ENCODE data around the gene PPP1R16B. TPM values are rescaled to one million over a fixed set of nuclear protein-coding genes. Genes with fewer than 3 reads are reported as not detected.

The PPP1R16B gene
- 0.02 TPM in 1 of 2 replicates, not detected in the other for total RNA-seq (2014; rRNA removed; shearing (Covaris generic))
- not detected in 2 replicates for polyA plus RNA-seq (2014; cell fraction: nucleus; rRNA removed)

- DNase-seq (ENCODE audit: extremely low read depth, low read depth) = no peak
Measured at GRCh38 chr20:38805502-38805957, at the start of gene PPP1R16B. Gene PPP1R16B (plus strand): TSS chr20:38805697. CDS start chr20:38835926, 30,229 bp downstream.

DNA sequence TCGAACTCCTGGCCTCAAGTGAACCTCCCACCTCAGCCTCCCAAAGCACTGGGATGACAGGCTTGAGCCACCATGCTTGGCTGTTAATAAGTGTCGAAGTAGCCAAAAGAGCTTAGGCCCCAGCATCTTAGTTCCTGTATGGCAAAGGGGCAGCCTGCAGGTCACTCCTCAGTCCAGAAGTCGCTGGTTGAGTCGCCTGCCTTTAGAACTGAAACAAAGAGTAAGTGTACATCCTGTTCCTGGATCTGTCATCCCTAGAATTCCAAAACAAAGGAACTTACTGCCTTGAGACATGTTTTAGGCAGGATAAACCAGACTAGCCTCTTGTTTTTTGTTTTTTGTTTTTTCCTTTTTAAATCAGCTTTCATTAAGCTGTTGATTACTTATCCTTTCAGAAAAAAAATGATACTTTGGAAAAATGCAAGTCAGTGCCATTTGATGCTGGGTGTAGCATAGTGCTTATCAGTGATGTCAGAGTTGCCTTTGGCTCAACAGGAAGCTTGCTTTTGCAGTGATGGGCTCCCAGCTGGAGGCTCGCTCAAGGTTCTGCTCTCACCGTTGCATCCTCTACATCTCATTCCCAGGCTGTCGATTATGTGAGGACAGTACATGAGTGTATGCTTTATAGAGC, 48.2 kb upstream of the PPP1R16B start:
- DNase-seq (ENCODE audit: extremely low read depth, low read depth) = no peak

- DNase-seq (ENCODE audit: extremely low read depth, low read depth) = no peak
Measured at GRCh38 chr20:38759106-38759505, 46.4 kb upstream of the PPP1R16B start.

DNA sequence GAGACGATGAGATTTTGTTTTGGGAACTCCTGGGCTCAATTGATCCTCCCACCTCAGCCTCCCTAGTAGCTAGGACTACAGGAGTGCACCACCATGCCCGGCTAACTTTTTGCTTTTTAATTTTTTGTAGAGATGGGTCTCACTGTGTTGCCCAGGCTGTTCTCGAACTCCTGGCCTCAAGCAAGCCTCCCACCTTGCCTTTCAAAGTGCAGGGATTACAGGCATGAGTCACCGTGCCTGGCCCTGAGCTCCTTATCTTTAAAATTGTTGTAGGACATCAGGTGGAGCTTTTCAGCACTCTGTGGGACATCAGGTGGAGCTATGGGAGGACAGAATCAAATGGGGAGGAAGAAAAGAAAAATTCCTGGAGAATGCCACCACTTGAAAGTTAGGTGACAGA, 44.5 kb upstream of the PPP1R16B start:
- no peak for DNase-seq (ENCODE audit: extremely low read depth, low read depth)

DNA sequence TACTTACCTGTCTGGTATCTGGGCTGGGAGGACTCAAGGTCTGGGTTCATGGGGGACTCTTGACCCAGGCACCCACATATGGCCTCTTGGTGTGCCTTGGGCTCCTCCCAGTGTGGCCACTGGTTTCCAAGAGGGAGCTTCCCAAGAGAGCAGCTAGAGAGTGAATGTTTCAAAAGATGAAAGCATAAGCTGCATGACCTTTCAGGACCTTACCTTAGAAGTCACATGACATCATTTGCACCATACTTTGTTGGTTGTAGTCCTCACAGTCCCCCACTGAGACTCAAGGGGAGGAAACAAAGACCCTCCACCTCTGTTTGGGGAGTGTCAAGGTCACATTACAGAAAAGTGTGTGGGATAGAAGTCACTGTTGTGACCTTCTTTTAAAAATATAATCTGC, 43.3 kb upstream of the PPP1R16B start:
- DNase-seq (ENCODE audit: extremely low read depth, low read depth) = no peak

GRCh38 chr20:38763616-38764015, 41.9 kb upstream of the PPP1R16B start:
- no peak for DNase-seq (ENCODE audit: extremely low read depth, low read depth)

GRCh38 chr20:38764567-38765318, 40.8 kb upstream of the PPP1R16B start:
- DNase-seq (ENCODE audit: extremely low read depth, low read depth) = peak; percentile 51

GRCh38 chr20:38766071-38766470, 39.4 kb upstream of the PPP1R16B start:
- DNase-seq (ENCODE audit: extremely low read depth, low read depth) = no peak

GRCh38 chr20:38769376-38770295, 35.9 kb upstream of the PPP1R16B start:
- no peak for DNase-seq (ENCODE audit: extremely low read depth, low read depth)

DNA sequence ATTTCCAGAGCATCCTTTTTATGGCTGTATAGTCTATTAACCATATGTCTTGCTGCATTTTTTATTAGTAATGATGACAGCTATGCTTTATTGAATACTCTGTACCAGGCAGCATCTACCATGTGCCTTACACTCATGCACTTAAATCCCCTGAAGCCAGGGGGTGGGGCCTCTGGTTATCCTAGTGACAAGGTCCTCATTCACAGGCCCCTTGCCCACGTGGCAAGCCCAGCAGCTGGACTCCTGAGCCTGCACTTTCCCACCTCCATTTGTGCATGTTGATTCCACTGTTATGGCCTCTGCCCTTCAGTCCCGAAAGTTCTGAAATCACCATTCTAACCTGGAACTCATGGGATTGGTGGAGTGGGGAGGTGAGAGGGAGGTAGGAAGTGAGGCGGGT, 35.0 kb upstream of the PPP1R16B start:
- DNase-seq (ENCODE audit: extremely low read depth, low read depth) = no peak

GRCh38 chr20:38770970-38771369, 34.5 kb upstream of the PPP1R16B start:
- no peak for DNase-seq (ENCODE audit: extremely low read depth, low read depth)

- no peak for DNase-seq (ENCODE audit: extremely low read depth, low read depth)
Measured at GRCh38 chr20:38771621-38772020, 33.9 kb upstream of the PPP1R16B start.

GRCh38 chr20:38774167-38774566, 31.3 kb upstream of the PPP1R16B start:
- DNase-seq (ENCODE audit: extremely low read depth, low read depth) = no peak

DNA sequence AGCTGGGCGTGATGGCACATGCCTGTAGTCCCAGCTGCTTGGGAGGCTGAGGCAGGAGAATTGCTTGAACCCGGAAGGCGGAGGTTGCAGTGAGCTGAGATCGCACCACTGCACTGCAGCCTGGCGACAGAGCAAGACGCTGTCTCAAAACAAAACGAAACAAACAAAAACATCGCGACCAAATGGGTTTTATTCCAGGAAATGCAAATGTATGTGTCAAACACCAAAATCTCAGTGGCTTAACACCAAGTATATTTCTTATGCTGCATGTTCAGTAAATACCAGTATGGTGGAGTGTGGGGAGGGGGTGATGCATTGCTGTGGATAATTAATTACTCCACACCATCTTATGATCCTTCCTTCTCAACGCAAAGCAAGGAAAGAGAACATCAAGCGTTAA, 29.1 kb upstream of the PPP1R16B start:
- no peak for DNase-seq (ENCODE audit: extremely low read depth, low read depth)

DNA sequence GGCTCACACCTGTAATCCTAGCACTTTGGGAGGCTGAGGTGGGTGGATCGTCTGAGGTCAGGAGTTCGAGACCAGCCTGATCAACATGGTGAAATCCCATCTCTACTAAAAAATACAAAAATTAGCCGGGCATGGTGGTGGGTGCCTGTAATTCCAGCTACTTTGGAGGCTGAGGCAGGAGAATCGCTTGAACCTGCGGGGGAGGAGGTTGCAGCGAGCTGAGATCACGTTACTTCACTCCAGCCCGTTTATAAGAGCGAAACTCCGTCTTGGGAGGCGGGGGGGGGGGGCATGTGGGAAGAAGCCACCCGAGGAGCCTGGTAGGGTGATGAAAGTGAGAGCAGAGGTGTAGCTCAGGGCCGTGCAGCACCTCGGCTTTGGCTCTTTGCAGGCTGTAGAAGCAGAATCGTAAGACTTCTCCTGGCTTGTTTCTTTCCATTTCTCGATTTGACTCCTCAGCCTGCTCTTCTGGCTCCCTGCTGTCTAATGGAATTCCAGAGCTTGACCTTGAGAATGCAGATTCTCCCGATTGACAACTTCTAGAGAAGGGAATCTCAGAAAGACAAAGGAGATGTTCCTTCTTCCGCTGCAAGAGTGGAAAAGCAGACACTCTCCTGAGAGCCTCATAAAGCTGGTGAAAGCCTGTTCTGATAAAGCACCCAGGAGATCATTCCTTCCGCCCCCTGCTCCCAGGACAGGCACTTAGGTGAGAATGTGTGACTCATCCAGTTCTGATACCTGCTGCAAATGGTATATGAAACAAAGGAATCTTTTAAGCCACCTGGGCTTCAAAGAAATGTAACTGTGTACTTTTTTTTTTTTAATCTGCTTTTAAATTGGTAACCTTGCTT, 26.0 kb upstream of the PPP1R16B start:
- no peak for DNase-seq (ENCODE audit: extremely low read depth, low read depth)

DNA sequence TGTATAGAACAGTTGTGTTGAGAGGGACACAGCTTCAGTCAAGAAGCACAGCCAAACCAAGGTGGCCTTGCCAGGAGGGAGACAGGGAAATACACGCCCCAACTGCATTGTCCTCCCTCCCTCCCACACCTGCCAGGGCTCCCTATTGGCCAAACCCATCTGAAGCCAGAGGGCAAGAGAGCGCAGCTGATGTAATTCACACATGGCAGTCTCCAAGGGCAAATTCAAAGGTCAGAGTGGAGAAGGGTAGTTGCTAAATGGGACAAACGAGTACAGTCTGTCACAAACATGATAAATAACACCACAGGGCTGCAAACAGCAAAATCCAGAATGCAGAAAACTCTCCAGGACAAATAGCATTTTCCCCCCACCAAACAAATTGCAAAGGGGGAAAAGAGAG, 23.2 kb upstream of the PPP1R16B start:
- DNase-seq (ENCODE audit: extremely low read depth, low read depth) = no peak

DNA sequence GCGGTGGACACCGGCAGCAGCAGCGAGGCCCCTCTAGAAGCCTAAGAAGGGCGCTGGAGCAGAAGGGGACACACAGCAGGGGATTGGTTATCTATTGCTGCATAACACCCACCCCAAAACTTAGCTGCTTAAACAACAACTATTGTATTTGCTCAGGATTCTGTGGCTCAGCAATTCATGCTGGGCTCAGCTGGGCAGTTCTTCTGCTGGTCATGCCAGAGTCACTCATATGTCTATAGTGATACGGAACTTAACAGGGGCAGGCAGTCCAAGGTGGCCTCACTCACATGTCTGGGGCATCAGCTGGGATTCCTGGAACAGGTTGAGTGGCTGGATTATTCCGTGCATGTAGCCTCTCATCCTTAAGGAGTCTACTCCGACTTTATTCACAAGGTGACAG, 17.6 kb upstream of the PPP1R16B start:
- no peak for DNase-seq (ENCODE audit: extremely low read depth, low read depth)

GRCh38 chr20:38789503-38790199, 15.8 kb upstream of the PPP1R16B start:
- DNase-seq (ENCODE audit: extremely low read depth, low read depth) = no peak
